HG02610 (cell line): ENCODE measurements around the gene LRMDA.
"Not testable (repeated sequence)": the region's sequence is repeated elsewhere in the genome, so short reads cannot be mapped to it uniquely, and the experiment has no call there.

Source experiments
- ATAC-seq: cut with Tn5 transposase; IDR thresholded peaks from one replicate; pipeline ENCODE4 v1.9.1; 2021; ENCODE audit warnings: mild to moderate bottlenecking, moderate library complexity; ENCODE audit not compliant: unreplicated experiment

LRMDA gene

GRCh38 chr10:76052682-76053503 is 621.5 kb downstream of the LRMDA start:
- no peak for ATAC-seq

GRCh38 chr10:76055466-76055865 is 624.0 kb downstream of the LRMDA start:
- ATAC-seq, result no peak

DNA sequence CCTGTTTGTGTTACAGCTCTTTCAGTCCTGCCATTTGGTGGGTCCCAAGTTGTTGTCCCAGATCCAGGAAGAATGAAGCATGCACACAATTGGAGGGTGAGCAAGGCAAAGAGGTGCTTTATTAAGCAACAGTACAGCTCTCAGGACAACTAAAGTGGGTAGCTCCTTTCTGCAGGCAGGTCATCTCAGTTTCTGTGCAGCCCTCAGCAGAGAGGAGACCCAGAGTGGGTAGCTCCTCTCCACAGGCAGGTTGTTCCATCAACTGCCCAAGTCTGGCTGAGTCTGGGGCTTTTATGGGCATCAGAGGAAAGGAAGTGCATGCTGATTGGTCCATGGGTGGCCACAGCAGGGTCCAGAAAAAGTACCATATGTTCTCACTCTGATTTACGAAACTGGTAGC is 624.5 kb downstream of the LRMDA start:
- no peak for ATAC-seq

DNA sequence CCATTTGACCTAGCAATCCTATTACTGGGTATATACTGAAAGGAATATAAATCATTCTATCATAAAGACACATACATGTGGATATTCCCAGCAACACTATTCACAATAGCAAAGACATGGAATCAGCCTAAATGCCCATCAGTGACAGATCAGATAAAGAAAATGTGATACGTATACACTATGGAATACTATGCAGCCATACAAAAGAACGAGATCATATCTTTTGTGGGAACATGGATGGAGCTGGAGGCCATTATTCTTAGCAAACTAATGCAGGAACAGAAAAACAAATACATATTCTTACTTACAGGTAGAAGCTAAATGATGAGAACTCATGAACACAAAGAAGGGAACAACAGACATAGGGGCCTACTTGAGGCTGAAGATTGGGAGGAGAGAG is 629.6 kb downstream of the LRMDA start:
- not testable (repeated sequence) for ATAC-seq

DNA sequence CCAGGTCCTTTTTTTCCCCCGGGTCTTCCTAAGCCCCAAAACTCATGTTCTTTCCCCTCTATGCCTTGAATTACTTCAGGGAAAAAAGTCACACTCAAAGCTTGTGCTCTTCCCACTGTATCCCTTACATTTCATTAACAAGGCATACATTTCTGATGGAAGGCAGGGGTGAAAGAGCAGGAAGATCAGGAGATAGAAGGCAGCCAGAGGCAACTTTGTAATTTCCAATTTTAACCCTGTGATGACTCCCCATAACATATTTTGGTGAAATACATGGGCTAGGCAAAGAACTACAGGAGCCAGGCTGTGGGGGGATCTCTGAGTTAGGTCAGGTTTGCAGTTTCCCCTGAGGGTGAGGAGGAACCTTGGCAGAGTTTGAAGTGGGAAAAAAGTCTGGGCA is 635.0 kb downstream of the LRMDA start:
- no peak for ATAC-seq

DNA sequence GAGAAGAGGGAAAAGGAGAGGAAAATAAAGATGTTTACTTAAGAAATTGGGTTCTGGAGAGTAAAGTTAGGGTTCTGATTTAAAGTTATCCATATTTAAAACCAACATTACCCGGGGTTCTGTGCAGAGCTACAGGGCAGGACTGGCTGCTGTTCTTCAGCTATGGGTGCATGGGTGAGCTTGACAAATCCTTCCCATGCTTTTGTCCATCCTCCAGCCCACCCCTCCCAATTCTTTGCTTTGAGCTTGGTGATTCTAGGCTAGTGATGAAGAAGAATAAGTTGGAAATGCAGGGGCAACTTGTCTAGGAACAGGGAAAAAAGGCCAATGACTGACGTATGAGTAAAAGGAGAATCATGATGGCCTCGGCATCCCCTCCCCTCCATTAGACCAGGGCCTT is 636.0 kb downstream of the LRMDA start:
- ATAC-seq, result no peak

GRCh38 chr10:76068856-76069255 is 637.4 kb downstream of the LRMDA start:
- ATAC-seq, result no peak

DNA sequence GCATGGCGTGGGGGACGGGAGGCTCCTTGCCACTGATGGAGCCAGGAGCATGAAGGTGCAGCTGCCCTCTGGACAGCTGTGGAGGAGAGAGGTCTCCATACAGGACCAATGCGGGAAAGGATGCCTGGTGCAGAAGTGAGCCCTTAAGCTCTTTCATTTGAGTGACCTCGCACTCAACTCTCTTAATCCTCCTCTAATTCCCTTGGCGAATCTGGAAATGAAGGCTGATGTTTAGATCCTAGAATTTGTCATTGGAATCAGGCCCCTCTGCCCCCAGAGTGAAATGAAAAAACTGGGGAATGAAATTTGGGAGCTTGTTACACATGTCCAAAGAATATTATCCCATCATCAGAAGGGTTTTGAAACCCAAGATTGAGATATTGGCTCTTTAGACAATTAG is 639.5 kb downstream of the LRMDA start:
- ATAC-seq, result no peak

DNA sequence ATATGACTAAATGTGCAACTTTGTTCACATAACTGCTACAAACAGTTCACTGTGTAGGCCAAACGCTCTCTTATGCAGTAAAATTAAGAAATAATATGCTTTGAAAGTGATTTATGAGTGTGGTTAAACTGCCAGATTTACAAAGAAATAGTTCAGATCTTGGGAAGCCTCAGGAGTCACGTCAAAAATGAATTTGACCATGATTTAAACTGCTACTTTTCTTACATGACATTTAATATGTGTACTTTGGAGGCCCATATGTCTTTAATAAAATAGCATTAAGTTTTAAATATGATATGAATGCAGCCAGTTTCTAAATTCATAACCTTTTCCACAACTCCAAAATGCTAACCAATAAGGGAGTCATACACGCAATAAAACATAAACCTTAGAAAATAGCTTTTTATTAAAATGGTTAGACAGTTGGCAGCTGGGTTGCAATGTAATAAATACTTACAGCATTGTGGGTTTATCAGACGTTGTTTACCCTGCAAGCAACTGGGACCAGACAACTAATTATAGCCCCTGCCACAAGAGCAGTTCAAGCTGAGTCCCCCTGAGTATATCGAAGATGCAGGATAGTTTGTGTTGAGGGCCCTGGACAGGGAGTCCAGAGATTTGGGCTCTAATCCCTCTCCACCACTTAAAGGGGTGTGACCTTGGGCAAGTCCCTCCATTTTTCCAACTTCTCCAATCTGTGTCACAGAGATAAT is 640.4 kb downstream of the LRMDA start:
- ATAC-seq, result no peak

DNA sequence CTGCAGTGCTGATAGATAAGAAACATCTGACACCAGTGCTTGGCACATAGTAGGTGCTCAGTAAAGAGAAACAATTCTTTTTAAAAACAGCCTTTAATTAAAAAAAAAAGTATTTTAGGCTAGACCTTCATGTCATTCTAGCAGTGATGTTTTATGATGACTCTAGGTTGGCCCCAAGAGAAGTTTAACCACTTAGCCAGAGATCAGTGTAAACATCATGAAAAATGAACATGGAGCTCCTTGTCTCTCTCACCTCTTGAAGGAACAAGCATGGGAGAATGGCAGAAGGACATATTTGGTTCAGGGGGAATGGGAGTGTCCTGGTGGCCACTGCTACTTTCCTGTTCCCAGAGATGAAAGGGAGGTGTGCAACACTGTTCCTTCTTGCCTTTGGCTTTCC is 641.0 kb downstream of the LRMDA start:
- ATAC-seq, result no peak

GRCh38 chr10:76073524-76073923 is 642.1 kb downstream of the LRMDA start:
- ATAC-seq, result no peak

DNA sequence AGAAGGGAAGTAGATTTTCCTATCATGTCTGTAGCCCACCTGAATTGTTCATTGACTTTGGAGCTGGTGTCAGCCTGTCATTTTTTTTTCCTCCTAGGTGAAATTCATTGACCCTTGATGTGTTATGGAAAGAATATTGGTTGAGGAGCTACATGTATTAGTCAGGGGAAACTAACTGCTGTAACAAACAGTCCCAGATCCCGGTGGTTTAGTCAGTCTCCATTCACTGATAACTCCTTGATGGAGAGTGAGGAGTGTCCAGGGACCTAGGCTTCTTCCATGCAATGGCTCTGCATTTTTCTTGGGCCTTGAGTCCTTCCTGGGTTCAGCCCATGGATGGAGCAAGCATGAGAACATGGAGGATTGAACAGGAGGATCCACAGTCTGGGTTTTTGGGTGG is 643.2 kb downstream of the LRMDA start:
- no peak for ATAC-seq

DNA sequence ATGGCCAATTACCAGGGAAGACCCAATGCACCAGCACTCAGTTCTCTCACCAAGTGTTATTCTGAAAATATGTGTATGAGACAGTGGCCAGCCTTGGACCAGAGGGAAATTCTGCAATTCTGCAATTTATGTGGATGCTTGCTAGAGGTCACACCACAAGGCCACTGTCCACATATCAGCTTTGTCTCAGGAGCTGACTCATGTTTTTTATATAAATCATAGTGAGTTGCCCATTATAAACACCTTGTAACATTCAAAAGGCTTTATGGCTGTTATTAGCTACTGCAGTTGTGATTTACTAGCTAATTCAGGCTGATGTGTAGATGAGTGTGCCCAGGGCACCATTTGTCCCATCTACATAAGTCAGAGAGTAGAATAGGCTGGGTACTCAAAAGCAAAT is 649.0 kb downstream of the LRMDA start:
- ATAC-seq, result no peak

DNA sequence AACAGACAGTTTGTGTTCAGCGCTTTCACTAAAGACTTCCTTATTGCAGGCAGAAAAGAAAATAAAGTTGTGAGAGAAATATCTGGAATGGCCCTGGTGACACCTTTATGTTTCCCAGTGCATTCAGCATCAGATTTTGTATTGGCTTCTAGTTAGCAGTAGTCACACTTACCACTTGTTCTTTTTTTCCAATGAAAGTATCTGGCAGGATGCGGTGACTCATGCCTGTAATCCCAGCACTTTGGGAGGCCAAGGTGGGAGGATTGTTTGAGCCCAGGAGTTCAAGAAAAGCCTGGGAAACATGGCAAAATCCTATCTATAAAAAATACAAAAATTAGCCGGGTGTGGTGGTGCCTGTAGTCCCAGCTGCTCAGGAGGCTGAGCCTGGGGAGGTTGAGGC is 649.6 kb downstream of the LRMDA start:
- no peak for ATAC-seq

DNA sequence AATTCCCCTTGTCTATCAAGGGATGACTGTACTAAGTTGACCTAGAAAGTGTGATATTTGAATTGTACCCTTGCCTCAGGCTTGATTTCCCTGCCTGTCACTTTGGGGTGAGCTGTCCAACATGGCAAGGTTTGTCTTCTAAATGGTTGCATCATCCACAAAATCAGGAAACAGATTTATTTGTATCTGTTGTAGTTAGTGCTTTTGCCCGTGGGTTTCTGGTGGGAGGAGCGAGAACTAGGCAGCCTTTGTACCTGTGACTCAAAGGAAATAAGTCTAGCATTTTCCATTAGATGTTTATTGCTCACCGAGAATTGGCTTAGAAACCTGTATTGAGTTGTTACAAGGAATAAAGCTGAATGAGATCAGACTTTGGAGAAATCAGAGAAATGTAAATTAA is 650.8 kb downstream of the LRMDA start:
- no peak for ATAC-seq

- no peak for ATAC-seq
Observed at GRCh38 chr10:76082956-76083355, 651.5 kb downstream of the LRMDA start.

DNA sequence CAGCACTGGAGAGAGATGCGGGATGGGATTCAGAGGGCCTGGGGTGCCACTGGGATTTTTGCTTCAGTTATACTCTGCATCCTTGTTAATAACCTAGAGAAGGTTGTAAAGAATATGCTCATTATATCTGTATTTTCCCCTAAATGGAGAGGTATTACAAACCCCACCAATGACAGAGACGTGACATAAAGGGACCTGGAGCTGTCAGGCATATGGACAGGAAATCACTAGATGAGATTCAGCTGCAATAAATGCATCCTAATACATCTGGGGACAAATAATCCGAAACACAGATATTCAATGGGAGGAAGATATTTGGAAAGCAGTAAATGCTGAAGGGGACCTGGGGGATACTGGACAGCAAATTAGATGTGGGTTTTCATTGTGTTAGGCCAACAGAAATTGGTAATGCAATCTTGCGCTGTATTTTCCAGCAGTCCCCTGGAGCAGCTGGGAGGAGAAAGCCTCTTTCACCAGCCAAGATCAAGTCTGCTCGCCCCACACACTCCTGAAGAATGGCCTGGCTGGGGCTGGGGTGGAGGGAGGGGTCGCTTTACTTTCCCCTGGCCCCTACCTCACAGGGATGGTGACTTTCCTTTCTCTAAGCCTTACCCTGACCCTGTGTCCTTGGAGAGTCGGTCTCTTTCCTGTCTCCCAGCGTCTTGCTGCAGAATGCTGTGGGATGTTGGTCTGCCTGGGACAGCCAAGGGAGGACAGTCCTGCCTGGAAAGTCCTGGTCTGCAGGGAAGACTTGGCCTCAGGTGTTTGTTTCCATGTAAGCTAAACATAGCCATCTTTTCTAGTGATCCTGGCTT is 653.8 kb downstream of the LRMDA start:
- ATAC-seq, result no peak

- ATAC-seq, result no peak
Observed at GRCh38 chr10:76085817-76086167, 654.4 kb downstream of the LRMDA start.

GRCh38 chr10:76086170-76086760 is 654.8 kb downstream of the LRMDA start:
- no peak for ATAC-seq

- no peak for ATAC-seq
Observed at GRCh38 chr10:76086761-76087639, 655.6 kb downstream of the LRMDA start.
